NCI-H748 treated with DMSO at 0.1 percent for 48 hours (cell line): Measurements from ENCODE around the gene AHCY.
"Not testable (repeated sequence)": the region's sequence is repeated elsewhere in the genome, so short reads cannot be mapped to it uniquely, and the experiment has no call there.

ENCODE experiments used
- DNase-seq: peaks from one replicate; lab custom pipeline; 2025; lab: John Stamatoyannopoulos, UW

AHCY gene

DNA sequence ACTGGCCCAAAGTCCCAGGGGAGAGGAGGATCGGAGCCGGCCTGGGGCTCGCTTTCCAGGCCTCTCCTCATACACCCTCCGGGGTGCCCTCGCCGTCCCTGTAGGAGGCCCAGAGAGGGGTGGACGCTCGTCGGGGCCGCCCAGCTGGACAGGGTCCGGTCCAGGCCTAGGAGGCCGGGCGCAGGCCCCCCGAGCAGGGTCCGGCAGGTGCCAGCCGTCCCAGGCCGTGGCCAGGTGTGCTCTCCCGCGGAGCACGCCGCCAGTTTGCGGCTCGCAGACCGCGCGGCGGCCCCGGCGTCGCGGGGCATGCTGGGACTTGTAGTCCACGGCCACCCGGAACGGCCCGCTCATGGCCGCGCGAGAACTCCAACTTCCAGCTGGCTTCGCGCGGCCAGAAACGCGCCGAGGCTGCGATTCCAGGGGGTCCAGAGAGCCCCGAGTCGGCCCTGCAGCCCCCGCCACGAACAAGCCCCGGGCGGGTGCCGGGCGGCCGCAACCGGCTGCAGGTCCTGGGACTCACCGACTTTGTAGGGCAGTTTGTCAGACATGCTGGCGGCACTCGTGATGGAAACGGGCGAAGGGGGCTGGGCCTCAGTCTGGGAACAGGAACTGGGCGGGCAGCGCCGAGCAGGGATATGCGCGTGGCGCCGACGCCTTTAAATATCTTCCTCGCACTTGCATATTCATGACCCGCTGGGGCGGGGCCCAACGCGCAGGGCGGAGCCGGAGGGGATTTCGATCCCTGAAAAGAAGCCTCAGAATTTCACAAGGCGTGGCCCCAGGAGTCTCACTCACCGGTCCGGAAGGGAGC lies at the start of gene AHCY:
Gene AHCY, minus strand, starts transcription at position 633 of the 811 bp plus-strand sequence. Its CDS starts 85 bp downstream, at position 548.
- DNase-seq = peak; percentile 88

DNA sequence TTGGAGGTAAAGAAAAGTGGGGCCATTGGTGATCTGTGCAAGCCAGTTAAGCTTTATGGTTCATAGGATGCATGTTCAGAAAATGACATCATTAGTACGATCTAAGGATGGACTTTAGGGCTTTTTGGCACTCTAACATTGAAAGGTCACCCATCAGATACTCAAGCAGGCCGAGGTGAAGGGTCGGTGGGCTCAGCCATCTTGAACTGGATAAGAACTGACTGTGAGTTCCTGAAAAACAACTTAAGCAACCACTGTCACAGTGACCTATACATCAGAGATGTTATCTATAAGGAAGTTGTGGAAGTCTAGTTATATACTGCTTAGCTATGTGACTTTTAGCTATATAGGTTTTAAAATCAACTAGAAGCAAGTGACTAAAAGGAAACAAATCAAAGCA lies 46.9 kb upstream of the AHCY start:
- no peak for DNase-seq

- no peak for DNase-seq
Observed at GRCh38 chr20:34347571-34347970, 44.4 kb upstream of the AHCY start.

GRCh38 chr20:34346533-34346865 lies 43.3 kb upstream of the AHCY start:
- not testable (repeated sequence) for DNase-seq

- DNase-seq = not testable (repeated sequence)
Observed at GRCh38 chr20:34345839-34346532, 42.8 kb upstream of the AHCY start.

GRCh38 chr20:34345402-34345736 lies 42.2 kb upstream of the AHCY start:
- no peak for DNase-seq

DNA sequence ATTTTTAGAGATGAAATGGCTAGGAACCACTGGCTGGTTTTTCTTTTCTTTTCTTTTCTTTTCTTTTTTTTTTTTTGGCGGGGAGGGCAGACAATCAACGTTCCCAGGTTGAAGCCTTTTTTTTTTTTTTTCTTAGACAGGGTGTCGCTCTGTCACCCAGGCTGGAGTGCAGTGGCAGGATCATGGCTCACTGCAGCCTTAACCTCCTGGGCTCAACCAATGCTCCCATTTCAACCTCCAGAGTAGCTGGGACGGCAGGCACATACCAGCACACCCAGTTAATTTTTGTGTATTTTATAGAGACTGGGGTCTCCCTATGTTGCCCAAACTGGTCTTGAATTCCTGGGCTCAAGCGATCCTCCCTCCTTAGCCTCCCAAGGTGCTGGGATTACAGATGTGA lies 41.1 kb upstream of the AHCY start:
- DNase-seq = no peak

DNA sequence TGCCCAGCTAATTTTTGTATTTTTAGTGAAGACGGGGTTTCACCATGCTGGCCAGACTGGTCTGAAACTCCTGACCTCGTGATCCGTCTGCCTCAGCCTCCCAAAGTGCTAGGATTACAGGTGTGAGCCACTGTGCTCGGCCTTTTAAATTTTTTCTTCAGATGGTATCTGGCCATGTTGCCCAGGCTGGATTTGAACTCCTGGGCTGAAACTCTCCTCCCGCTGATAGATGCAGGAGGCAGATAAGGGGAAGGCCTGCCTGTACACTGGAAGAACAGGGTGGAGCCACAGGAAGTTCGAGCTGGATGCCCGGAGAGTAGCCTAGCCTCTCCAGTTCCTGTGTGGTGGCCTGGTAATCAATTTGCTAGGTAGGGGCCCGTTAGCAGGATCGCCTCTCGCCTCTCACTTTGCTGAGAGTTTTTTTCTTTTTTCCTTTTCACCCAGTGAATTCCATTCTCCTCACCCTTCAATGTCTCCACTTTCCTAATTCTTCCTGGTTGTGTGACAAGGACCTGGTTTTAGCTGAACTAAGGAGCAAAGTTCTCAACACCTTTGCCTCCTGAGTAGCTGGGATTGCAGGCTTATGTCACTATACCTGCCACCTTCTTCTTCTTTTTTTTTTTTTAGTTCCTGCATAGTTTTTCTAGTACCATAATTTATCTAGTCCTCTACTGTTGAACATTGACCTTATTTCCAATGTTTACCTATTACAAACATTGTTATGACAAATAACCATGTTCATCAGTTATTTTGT lies 40.5 kb upstream of the AHCY start:
- DNase-seq = no peak

DNA sequence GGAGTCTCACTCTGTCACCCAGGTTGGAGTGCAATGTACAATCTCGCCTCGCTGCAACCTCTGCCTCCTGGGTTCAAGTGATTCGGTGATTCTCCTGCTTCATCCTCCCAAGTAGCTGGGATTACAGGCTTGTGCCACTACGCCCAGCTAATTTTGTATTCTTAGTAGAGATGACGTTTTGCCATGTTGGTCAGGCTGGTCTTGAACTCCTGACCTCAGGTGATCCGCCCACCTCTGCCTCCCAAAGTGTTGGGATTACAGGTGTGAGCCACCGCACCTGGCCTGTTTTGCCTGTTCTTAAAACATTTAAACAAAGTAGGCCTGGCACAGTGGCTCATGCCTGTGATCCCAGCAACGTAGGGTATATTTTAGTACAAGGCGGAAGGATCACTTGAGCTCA lies 38.0 kb upstream of the AHCY start:
- DNase-seq = not testable (repeated sequence)

- not testable (repeated sequence) for DNase-seq
Observed at GRCh38 chr20:34340726-34341125, 37.6 kb upstream of the AHCY start.

DNA sequence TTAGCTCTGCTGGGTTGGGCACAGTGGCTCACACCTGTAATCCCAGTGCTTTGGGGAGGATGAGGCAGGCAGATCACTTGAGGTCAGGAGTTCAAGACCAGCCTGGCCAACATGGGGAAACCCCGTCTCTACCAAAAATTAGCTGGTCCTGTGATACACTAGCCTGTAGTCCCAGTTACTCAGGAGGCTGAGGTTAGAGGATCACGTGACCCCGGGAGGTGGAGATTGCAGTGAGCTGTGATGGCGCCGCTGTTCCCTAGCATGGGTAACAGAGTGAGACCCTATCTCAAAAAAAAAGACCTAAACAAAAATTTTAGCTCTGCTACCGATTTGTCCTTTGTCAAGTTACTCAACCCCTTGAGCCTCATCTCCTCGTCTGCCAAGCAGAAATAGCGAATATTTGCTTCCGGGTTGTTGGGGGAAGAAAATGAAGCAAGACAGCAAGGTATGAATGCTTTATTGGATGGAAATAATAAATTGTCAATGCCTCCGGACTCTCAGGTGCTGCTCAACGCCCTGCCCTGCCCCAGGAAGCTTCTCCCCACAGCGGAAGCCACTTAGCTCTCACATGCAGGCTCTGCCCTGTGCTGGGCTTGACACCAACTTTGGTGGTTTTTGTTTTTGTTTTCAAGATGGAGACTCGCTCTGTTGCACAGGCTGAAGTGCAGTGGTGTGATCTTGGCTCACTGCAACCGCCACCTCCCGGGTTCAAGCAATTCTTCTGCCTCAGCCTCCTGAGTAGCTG lies 35.0 kb upstream of the AHCY start:
- DNase-seq = no peak

DNA sequence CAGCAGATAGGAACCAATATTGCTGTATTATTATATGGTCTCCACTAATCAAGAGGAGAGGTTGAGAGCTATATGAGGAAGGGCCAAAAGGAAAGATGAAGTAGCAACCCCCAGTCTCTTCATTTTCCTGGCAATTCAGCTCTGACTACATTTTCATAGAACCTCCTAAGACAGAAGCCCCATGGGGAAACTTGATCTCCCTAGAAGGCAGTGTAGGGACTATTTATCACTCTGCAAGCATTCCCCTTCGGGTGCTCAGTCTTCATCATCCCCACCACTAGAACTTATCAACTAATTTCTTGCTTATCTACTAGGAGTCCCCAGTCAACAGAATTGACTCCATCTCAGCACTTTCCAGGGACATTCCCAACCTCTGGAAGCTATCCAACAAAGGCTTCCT lies 34.4 kb upstream of the AHCY start:
- no peak for DNase-seq

GRCh38 chr20:34334654-34335407 lies 31.7 kb upstream of the AHCY start:
- no peak for DNase-seq

DNA sequence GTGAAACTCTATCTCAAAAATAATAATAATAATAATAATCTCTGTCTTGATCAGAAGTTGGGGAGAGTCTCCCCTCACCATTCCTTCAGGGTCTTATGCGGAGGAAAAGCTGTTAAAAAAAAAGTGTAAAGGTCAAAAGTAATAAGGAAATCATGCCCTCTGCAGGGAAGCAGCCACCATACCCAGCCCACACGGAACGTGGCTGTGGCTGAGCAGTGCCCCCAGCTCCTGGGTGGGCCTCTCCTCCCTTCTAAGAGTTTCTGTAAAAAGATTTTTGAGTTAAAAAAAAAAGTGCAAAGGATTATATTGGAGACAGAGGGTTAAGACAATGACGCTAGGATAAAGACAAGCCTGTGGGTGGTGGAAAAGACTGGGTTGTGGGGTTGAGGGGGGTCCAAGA lies 30.6 kb upstream of the AHCY start:
- no peak for DNase-seq

- no peak for DNase-seq
Observed at GRCh38 chr20:34332262-34332920, 29.2 kb upstream of the AHCY start.

- DNase-seq = no peak
Observed at GRCh38 chr20:34331838-34332237, 28.7 kb upstream of the AHCY start.

DNA sequence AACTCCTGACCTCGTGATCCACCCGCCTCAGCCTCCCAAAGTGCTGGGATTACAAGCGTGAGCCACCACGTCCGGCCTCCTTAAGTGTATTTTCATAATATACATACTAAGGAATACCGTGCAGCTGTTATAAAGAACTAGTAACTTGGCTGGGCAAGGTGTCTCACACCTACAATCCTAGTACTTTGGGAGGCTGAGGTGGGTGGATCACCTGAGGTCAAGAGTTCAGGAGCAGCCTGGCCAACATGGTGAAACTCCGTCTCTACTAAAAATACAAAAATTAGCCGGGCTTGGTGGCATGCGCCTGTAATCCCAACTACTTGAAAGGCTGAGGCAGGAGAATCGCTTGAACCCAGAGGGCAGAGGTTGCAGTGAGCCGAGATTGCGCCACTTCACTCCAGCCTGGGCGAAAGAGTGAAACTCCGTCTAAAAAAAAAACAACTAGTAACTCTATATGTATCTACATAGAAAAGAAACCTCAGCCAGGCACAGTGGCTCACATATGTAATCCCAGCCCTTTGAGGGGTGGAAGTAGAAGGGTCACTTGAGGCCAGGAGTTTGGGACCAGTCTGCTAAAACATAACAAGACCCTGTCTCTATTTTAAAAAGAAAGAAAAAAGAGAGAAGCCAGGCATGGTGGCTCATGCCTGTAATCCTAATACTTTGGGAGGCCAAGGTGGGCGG lies 27.8 kb upstream of the AHCY start:
- not testable (repeated sequence) for DNase-seq

DNA sequence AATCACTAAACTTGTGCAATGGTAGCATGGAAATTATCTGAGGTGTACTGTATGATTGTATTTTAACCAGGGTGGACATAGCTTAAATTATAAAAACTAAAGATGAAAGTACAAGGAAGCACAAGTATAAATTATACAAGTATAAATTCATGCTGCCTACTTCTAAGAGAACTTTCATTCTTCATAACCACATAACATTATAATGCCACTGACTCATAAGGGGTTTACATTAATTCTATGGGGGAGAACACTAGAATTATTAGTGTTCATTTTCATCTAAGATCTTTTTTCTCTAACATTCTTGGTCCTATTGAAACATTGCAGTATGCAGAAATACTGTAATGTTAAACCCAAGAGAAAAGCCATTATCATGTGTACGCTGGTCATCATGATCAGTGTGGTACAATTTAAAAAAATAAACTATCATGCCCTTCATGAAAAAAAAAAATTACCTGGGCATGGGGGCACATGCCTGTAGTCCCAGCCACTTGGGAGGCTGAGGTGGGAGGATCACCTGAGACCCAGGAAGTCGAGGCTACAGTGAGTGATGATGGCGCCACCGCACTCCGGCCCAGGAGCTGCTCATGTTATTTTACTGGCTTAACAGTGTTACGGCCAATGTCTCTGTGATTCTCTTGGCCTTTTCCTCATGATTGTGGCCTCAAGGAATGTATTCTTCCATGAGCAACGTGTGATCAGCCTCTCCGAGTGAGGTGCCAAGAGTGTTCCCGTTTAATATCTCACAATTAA lies 25.9 kb upstream of the AHCY start:
- no peak for DNase-seq

GRCh38 chr20:34328207-34328606 lies 25.1 kb upstream of the AHCY start:
- DNase-seq = not testable (repeated sequence)

- DNase-seq = no peak
Observed at GRCh38 chr20:34324541-34324940, 21.4 kb upstream of the AHCY start.
